ENCODE data around the gene ZNRD2.

- peak in 1 of 6 experiments; percentile 44 for TF ChIP-seq CTCF (IDR thresholded peaks at IDR 0.05)
- peak in 1 of 2 donors; percentile 63 for TF ChIP-seq POLR2A (IDR thresholded peaks at IDR 0.05)
Measured at GRCh38 chr11:65539744-65540289, 30.5 kb upstream of the ZNRD2 start.
